Testis (tissue), 3 donors: ENCODE results near the gene PCID2. TPM values are rescaled to one million over a fixed set of nuclear protein-coding genes. Genes with fewer than 3 reads are reported as not detected.

ENCODE experiments used
- DNase-seq: peaks from one replicate; pipeline ENCODE4 v3.0.0-alpha.2; 2019
- H3K27ac ChIP-seq, 2 donors: fragments of 200-600 bp; sonication (generic); one replicate each; pipeline ENCODE4 v1.5.1; 2019
- H3K27me3 ChIP-seq: fragments of 200-600 bp; sonication (generic); one replicate; pipeline ENCODE4 v1.5.1; 2019
- H3K36me3 ChIP-seq: fragments of 200-600 bp; sonication (generic); one replicate; pipeline ENCODE4 v1.5.1; 2017; ENCODE audit warnings: low read depth; ENCODE audit errors: missing control alignments
- H3K4me1 ChIP-seq: fragments of 200-600 bp; sonication (generic); one replicate; pipeline ENCODE4 v1.5.1; 2019
- H3K4me3 ChIP-seq, 2 donors: fragments of 200-600 bp; sonication (generic); one replicate each; pipeline ENCODE4 v1.5.1; 2017 to 2019
- H3K9me3 ChIP-seq: fragments of 200-600 bp; sonication (generic); one replicate; pipeline ENCODE4 v1.5.1; 2017
- POLR2A ChIP-seq: fragments of 450-650 bp; IDR thresholded peaks from one replicate; pipeline ENCODE4 v1.6.1; 2017; ENCODE audit warnings: antibody characterized with exemption, mild to moderate bottlenecking, moderate library complexity
- WGBS, 2 donors: methylation state at CpG; one replicate each; pipeline ENCODE4 v1.1.5; 2018; 5-methylcytosine and 5-hydroxymethylcytosine counted together
- intact Hi-C: fragments of 100-400 bp; cut with DNase I; formaldehyde crosslinking; loops from one replicate; pipeline ENCODE4 v1.15.1; 2023; ENCODE audit warnings: low total_unique reads
- polyA plus RNA-seq: library from polyadenylated mRNA; stranded (reverse); fragments of 350-450 nt; fragmentation: Illumina TruSeq; extraction: RNeasy Lipid Tissue Mini Kit (QIAGEN cat#74804); gene quantifications from one replicate; pipeline ENCODE4 v1.2.3, GENCODE V29; 2014; ENCODE audit warnings: low read depth, low replicate concordance; ENCODE audit not compliant: insufficient read depth
- total RNA-seq, 2 donors: library from RNA; depleted of rRNA; stranded (reverse); fragments of >200 nt; gene quantifications; one replicate each; pipeline ENCODE4 v1.2.3, GENCODE V29; 2016
- TF ChIP-seq, protein P1 (sequence below), 3 experiments: fragments of 450-650 bp in 2 of 3; fragments of 200-600 bp in 1 of 3; sonication (generic) in 1 of 3; IDR thresholded peaks; one replicate each; pipeline ENCODE4 v1.5.1; 2016 to 2019; ENCODE audit warnings: antibody characterized with exemption in 3 of 3, mild to moderate bottlenecking in 2 of 3, moderate library complexity in 1 of 3

PCID2 gene
- total and polyA plus RNA-seq, 3 donors from 2014 or later = 72.2 to 130 (median 73.4) TPM

- TF ChIP-seq, protein P1, sequence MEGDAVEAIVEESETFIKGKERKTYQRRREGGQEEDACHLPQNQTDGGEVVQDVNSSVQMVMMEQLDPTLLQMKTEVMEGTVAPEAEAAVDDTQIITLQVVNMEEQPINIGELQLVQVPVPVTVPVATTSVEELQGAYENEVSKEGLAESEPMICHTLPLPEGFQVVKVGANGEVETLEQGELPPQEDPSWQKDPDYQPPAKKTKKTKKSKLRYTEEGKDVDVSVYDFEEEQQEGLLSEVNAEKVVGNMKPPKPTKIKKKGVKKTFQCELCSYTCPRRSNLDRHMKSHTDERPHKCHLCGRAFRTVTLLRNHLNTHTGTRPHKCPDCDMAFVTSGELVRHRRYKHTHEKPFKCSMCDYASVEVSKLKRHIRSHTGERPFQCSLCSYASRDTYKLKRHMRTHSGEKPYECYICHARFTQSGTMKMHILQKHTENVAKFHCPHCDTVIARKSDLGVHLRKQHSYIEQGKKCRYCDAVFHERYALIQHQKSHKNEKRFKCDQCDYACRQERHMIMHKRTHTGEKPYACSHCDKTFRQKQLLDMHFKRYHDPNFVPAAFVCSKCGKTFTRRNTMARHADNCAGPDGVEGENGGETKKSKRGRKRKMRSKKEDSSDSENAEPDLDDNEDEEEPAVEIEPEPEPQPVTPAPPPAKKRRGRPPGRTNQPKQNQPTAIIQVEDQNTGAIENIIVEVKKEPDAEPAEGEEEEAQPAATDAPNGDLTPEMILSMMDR (IDR thresholded peaks at IDR 0.05) = no peak
- TF ChIP-seq POLR2A = no peak
- WGBS, 2 donors = 83 to 88% methylated on average over 29 to 39 of the region's 39 CpGs
- no peaks in the 10 kb centered on the region for H3K9me3 ChIP-seq
Observed at GRCh38 chr13:113143466-113144254, 64.8 kb downstream of the PCID2 start.

GRCh38 chr13:113142876-113143275, 65.6 kb downstream of the PCID2 start:
- no peaks in the 10 kb centered on the region for H3K27me3 ChIP-seq
- DNase-seq = peak; percentile 13
- H3K4me3 ChIP-seq = no peak overlapping the region
- no peaks in the 10 kb centered on the region for H3K36me3 ChIP-seq
- TF ChIP-seq, protein P1 (IDR thresholded peaks at IDR 0.05) = no peak
- TF ChIP-seq POLR2A = no peak
- no peaks in the 10 kb centered on the region for H3K9me3 ChIP-seq
- H3K4me1 ChIP-seq = no peaks in the 10 kb centered on the region
- intact Hi-C loops = no loop called here
- H3K27ac ChIP-seq = no peak overlapping the region
- WGBS, 2 donors = 67 to 82% methylated on average over 7 of the region's 7 CpGs

More at GRCh38 chr13:113143466-113144254, 64.8 kb downstream of the PCID2 start:
- Histone ChIP-seq H3K36me3 (no peaks in the 10 kb centered on the region), H3K4me1 (no peaks in the 10 kb centered on the region), H3K4me3 (no peak overlapping the region), H3K27ac (no peak overlapping the region), H3K27me3 (no peaks in the 10 kb centered on the region)
- no peak for DNase-seq
- intact Hi-C loops = no loop called here

DNA sequence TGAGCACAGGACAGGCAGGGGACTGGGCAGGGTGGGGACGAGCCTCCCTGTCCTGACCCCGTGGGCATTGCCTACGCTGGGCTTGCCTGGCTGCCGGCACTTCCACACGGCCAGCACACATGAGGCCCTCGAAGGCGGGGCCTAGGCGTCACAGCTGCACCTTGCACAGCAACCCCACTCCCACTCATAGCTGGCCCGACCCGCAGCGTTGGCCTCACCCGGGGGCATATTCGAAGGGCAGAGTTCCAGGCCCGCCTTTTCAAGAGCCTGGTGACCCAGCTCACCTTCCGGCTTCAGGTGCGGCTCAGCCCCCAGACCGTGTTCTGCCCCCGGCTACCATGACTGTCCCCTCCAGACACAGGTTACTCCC, 66.9 kb downstream of the PCID2 start:
- Histone ChIP-seq H3K9me3 (no peaks in the 10 kb centered on the region), H3K4me3 (no peak overlapping the region), H3K36me3 (no peaks in the 10 kb centered on the region), H3K27me3 (no peaks in the 10 kb centered on the region), H3K4me1 (no peaks in the 10 kb centered on the region), H3K27ac (no peak overlapping the region)
- intact Hi-C loops = no loop called here
- peak; percentile 8 for DNase-seq
- TF ChIP-seq POLR2A = no peak
- WGBS, 2 donors = 83 to 88% methylated on average over 12 to 18 of the region's 18 CpGs

GRCh38 chr13:113140677-113141600, 67.5 kb downstream of the PCID2 start:
- Histone ChIP-seq H3K4me1 (no peaks in the 10 kb centered on the region), H3K4me3 (no peak overlapping the region), H3K27ac (no peak overlapping the region), H3K36me3 (no peaks in the 10 kb centered on the region), H3K27me3 (no peaks in the 10 kb centered on the region), H3K9me3 (no peaks in the 10 kb centered on the region)
- peak; percentile 8 for DNase-seq
- intact Hi-C loops = no loop called here
- TF ChIP-seq POLR2A = no peak
- TF ChIP-seq, protein P1 (IDR thresholded peaks at IDR 0.05) = no peak
- WGBS, 2 donors = 92 to 94% methylated on average over 17 to 24 of the region's 26 CpGs

DNA sequence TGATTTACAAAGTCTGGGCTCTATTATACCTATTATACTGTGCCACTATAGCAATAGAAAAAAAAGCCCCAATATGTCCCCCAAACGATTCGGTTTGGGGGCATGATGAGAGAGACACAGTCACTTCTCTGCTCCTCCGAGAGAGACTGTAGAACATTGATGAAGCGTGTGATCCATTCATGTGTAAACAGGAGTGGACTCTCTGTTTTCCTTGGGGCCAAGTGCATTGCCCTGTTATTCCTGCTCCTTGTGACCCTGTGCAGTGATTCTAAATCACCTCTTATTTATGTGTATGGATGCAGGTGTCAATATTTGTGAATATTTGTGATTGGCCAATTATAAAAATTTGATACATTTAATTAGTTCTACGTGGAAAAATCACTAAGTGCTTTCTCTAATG, 68.9 kb downstream of the PCID2 start:
- no peak for DNase-seq
- intact Hi-C loops = no loop called here
- 90 to 91% methylated on average over 5 of the region's 5 CpGs for WGBS, 2 donors
- no peaks in the 10 kb centered on the region for H3K36me3 ChIP-seq
- no peak overlapping the region for H3K4me3 ChIP-seq
- no peak for TF ChIP-seq POLR2A
- TF ChIP-seq, protein P1 (IDR thresholded peaks at IDR 0.05) = no peak
- no peaks in the 10 kb centered on the region for H3K9me3 ChIP-seq
- no peaks in the 10 kb centered on the region for H3K4me1 ChIP-seq
- H3K27me3 ChIP-seq = no peaks in the 10 kb centered on the region
- H3K27ac ChIP-seq = no peak overlapping the region
